ENCODE data around the gene UBQLNL.

UBQLNL gene

DNA sequence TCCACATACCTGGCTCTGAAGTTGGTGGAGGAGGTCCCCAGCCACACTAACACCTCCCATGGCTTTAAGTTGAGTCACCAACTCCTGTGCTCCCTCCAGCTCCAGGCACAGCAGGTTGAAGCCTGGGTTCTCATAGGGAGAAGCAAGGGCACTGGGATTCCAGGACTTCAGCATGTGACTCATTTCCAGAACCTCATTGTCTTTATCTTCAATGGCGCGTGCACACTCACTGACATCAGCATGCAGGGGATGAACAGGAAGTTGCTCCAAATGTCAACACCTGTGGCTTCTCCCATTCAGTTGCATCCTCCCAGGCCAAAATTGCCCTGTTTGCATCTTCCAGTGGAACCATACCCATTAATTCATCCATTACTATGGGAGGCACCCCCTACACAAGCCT lies 5.8 kb upstream of the UBQLNL start:
- no peak overlapping the region for H3K4me3 ChIP-seq
- intact Hi-C loops (cut with DNase I; ENCODE audit: low total_unique reads) = no loop called here
- H3K36me3 ChIP-seq = no peaks in the 10 kb centered on the region
- no peak for DNase-seq
- no peaks in the 10 kb centered on the region for H3K27me3 ChIP-seq
- H3K9me3 ChIP-seq = no peaks in the 10 kb centered on the region
- H3K4me1 ChIP-seq = no peaks in the 10 kb centered on the region
- TF ChIP-seq, protein P1, sequence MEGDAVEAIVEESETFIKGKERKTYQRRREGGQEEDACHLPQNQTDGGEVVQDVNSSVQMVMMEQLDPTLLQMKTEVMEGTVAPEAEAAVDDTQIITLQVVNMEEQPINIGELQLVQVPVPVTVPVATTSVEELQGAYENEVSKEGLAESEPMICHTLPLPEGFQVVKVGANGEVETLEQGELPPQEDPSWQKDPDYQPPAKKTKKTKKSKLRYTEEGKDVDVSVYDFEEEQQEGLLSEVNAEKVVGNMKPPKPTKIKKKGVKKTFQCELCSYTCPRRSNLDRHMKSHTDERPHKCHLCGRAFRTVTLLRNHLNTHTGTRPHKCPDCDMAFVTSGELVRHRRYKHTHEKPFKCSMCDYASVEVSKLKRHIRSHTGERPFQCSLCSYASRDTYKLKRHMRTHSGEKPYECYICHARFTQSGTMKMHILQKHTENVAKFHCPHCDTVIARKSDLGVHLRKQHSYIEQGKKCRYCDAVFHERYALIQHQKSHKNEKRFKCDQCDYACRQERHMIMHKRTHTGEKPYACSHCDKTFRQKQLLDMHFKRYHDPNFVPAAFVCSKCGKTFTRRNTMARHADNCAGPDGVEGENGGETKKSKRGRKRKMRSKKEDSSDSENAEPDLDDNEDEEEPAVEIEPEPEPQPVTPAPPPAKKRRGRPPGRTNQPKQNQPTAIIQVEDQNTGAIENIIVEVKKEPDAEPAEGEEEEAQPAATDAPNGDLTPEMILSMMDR (IDR thresholded peaks at IDR 0.05) = no peak
- no peak overlapping the region for H3K27ac ChIP-seq

DNA sequence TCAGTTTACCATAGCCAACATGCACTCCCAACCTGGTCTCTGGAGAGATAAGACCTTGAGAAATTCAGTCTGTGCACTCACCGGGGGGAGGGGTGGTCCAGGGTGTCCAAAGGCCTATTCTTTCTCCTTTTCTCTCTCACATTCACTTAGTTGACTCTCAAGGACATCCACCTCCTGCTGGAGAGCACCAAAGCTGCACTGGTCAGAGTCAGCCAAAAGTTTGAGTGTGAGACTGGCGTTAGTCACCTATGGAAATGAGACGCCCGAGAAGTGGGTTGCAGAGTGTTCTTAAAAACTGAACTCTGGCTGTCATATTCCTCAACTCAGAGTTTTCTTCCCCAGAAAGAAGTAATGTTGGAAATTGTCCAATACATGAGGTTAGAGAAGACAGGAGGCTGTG lies 5.0 kb upstream of the UBQLNL start:
- no peaks in the 10 kb centered on the region for H3K4me1 ChIP-seq
- intact Hi-C loops (cut with DNase I; ENCODE audit: low total_unique reads) = no loop called here
- H3K27ac ChIP-seq = no peak overlapping the region
- no peaks in the 10 kb centered on the region for H3K27me3 ChIP-seq
- no peaks in the 10 kb centered on the region for H3K36me3 ChIP-seq
- DNase-seq = no peak
- H3K4me3 ChIP-seq = no peak overlapping the region
- H3K9me3 ChIP-seq = no peaks in the 10 kb centered on the region
- TF ChIP-seq, protein P1 (IDR thresholded peaks at IDR 0.05) = no peak

DNA sequence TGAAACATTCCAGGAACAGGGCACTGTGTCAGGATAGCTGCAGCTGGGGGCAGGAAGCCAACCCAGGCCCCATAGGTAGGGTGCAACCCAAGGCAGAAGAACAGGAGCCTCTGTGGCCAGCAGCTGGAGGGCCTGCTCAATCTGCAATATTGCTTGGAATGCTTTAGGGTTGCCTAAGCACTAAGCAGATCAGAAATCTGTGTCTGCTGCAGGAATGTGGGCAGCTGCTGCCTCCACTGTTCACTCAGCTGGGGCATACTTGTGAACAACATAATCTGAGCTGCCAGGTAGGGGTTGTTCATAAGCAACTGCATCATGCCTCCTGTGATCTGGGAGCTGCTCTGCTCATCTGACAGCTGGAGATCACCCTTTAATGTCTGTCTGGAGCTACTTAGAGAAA lies 1.7 kb downstream of the UBQLNL start:
- TF ChIP-seq, protein P1 (IDR thresholded peaks at IDR 0.05) = no peak
- intact Hi-C loops (cut with DNase I; ENCODE audit: low total_unique reads) = no loop called here

DNA sequence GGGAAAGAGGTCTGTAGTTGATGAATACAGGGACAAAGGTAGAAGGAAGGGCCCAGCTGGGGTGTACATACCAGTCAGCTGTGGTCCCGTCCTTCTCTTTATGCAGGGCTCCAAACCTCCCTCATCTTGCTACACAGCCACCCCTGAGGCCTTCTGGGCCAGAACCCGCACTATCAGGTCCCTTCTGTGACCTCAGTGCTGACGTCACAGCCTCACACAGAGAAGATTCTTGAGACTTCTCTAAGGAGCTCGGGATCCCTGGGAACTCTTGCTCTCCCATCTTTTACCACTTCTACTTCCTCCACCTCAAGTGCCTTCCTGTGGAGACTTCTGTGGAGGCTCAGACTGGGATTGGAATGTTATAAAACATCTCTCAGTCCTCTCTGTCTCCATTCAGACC lies 6.7 kb downstream of the UBQLNL start, which contains the start of gene UBQLN3:
TSS of gene UBQLN3 (minus strand) at position 155 of the 400 bp plus-strand sequence. CDS start 399 bp downstream, outside the sequence.
- Histone ChIP-seq H3K9me3 (no peaks in the 10 kb centered on the region), H3K4me1 (no peaks in the 10 kb centered on the region), H3K27me3 (no peaks in the 10 kb centered on the region), H3K27ac (no peak within 1 kb of the TSS), H3K36me3 (no peaks in the 10 kb centered on the region), H3K4me3 (no peak within 1 kb of the TSS)
- no peak for DNase-seq
- intact Hi-C loops (cut with DNase I; ENCODE audit: low total_unique reads) = no loop called here
- TF ChIP-seq, protein P1 (IDR thresholded peaks at IDR 0.05) = no peak

More for the DNA sequence above, 1.7 kb downstream of the UBQLNL start:
- Histone ChIP-seq H3K4me3 (no peak overlapping the region), H3K27me3 (no peaks in the 10 kb centered on the region), H3K9me3 (no peaks in the 10 kb centered on the region), H3K27ac (no peak overlapping the region), H3K4me1 (no peaks in the 10 kb centered on the region), H3K36me3 (no peaks in the 10 kb centered on the region)
- no peak for DNase-seq

DNA sequence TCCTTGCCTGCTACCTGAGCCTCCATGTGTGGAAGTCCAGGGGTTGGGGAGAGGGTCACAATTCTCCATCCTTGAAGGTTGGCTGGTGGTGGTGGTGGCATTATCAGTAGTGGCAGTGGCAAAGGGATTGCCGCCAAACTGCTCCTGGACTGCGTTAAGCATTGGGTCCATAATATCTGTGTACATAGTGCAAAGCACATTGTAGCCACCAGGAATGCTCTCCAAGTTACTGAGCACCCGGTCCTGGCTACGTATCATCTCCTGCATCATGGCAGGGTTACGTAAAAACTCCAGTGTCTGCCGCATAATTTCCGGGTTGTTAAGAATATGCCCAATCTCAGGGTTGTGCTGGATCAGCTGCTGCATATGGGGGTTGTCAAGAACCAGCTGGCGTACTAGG lies 7.9 kb downstream of the UBQLNL start:
- no peaks in the 10 kb centered on the region for H3K27me3 ChIP-seq
- no peak for DNase-seq
- no peaks in the 10 kb centered on the region for H3K36me3 ChIP-seq
- H3K4me3 ChIP-seq = no peak overlapping the region
- no peak overlapping the region for H3K27ac ChIP-seq
- TF ChIP-seq, protein P1 (IDR thresholded peaks at IDR 0.05) = no peak
- no peaks in the 10 kb centered on the region for H3K9me3 ChIP-seq
- intact Hi-C loops (cut with DNase I; ENCODE audit: low total_unique reads) = no loop called here
- H3K4me1 ChIP-seq = no peaks in the 10 kb centered on the region

DNA sequence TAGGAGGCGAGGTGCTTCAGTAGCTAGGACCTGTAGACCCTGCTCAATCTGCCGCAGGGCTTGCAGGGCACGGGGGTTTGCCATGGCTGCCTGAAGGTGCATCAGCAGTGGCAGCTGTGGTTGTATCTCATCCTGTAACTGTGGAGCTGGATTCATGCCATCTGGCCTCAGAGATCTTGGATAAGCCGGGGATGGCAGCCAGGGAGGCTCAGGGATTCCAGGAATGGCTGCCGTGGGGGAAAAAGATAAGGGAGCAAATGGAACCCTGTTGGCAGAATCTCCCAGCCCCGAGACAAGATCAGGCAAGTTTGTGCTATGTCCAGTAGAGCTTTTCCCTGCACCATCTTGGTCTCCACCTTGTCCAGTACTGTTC lies 8.6 kb downstream of the UBQLNL start:
- intact Hi-C loops (cut with DNase I; ENCODE audit: low total_unique reads) = no loop called here
- no peak overlapping the region for H3K4me3 ChIP-seq
- no peak for DNase-seq
- H3K27me3 ChIP-seq = no peaks in the 10 kb centered on the region
- no peaks in the 10 kb centered on the region for H3K9me3 ChIP-seq
- H3K4me1 ChIP-seq = no peaks in the 10 kb centered on the region
- no peaks in the 10 kb centered on the region for H3K36me3 ChIP-seq
- no peak overlapping the region for H3K27ac ChIP-seq
- TF ChIP-seq, protein P1 (IDR thresholded peaks at IDR 0.05) = no peak

All from tibial artery (tissue), 4 donors.